ENCODE data around the gene KLHL7. TPM values are rescaled to one million over a fixed set of nuclear protein-coding genes. Genes with fewer than 3 reads are reported as not detected.

Gene KLHL7
- total and polyA plus RNA-seq, 12 donors, result 27.1 to 159 (median 138) TPM

DNA sequence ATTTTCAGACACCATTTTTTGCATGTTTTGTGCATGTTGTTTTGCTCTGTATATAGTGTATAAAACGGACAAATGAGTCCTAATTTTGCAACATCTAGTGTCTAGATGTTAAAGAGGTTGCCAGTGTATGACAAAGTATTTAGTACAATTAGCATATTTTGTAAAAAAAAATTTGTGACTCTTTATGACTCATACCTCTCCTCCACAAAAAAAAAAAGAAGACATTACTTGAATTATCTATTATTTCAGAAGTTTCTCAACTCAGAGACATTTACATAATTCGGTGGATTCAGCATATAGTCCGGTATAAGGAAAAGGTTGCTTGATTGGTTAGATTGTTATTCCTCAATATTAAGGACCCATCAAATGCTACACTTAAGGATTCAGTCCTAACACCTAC lies 102.3 kb downstream of the KLHL7 start:
- Histone ChIP-seq H3K36me3 (peaks cover 0 to 4% (median 0%) of the 10 kb centered on the region in 9 donors), H3K9me3 (no peaks in the 10 kb centered on the region), H3K27ac (no peak overlapping the region), H3K4me1 (peaks cover 0 to 22% (median 0%) of the 10 kb centered on the region in 9 donors), H3K27me3 (peaks cover 0 to 6% (median 0%) of the 10 kb centered on the region in 7 donors), H3K4me3 (no peak overlapping the region)
- intact Hi-C loops (cut with DNase I), result loop anchor here in 1 of 10 donors (5.0 kb wide), 1 partner anchor 39 kb away; the partner anchor contains the start of gene GPNMB
- no peak for DNase-seq
- WGBS, 2 donors, result 84 to 87% methylated on average over 3 of the region's 3 CpGs
- TF ChIP-seq, protein P1, sequence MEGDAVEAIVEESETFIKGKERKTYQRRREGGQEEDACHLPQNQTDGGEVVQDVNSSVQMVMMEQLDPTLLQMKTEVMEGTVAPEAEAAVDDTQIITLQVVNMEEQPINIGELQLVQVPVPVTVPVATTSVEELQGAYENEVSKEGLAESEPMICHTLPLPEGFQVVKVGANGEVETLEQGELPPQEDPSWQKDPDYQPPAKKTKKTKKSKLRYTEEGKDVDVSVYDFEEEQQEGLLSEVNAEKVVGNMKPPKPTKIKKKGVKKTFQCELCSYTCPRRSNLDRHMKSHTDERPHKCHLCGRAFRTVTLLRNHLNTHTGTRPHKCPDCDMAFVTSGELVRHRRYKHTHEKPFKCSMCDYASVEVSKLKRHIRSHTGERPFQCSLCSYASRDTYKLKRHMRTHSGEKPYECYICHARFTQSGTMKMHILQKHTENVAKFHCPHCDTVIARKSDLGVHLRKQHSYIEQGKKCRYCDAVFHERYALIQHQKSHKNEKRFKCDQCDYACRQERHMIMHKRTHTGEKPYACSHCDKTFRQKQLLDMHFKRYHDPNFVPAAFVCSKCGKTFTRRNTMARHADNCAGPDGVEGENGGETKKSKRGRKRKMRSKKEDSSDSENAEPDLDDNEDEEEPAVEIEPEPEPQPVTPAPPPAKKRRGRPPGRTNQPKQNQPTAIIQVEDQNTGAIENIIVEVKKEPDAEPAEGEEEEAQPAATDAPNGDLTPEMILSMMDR (IDR thresholded peaks at IDR 0.05), result no peak
- ATAC-seq, result no peak

DNA sequence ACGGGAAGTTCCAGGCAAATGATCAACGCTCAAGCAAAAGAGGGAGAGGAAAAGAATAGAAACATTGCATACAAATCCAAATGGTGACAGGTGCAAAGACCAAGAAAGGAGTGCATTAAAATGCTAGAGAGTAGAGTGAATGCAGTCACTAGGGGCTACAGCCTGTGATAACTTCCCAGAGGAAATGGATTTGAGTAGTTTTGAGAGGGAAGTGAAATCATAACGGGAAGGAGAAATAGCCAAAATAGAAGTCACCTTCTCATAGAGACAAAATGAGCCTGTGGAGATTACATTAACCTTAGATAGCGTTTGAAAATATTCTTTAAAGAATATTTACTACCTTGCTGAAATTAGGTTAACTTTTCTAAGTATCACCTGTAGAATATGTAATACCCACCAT lies 102.7 kb downstream of the KLHL7 start:
- no peaks in the 10 kb centered on the region for H3K9me3 ChIP-seq
- TF ChIP-seq, protein P1 (IDR thresholded peaks at IDR 0.05), result no peak
- H3K4me3 ChIP-seq, result no peak overlapping the region
- no peak overlapping the region for H3K27ac ChIP-seq
- peaks cover 0 to 6% (median 0%) of the 10 kb centered on the region in 7 donors for H3K27me3 ChIP-seq
- ATAC-seq (no peak), DNase-seq (no peak)
- WGBS, 2 donors, result 70 to 73% methylated on average over 4 of the region's 4 CpGs
- H3K4me1 ChIP-seq, result peaks cover 0 to 22% (median 0%) of the 10 kb centered on the region in 9 donors
- H3K36me3 ChIP-seq, result peaks cover 0 to 4% (median 0%) of the 10 kb centered on the region in 9 donors
- intact Hi-C loops (cut with DNase I), result loop anchor here in 1 of 10 donors (5.0 kb wide), 1 partner anchor 39 kb away; the partner anchor contains the start of gene GPNMB

DNA sequence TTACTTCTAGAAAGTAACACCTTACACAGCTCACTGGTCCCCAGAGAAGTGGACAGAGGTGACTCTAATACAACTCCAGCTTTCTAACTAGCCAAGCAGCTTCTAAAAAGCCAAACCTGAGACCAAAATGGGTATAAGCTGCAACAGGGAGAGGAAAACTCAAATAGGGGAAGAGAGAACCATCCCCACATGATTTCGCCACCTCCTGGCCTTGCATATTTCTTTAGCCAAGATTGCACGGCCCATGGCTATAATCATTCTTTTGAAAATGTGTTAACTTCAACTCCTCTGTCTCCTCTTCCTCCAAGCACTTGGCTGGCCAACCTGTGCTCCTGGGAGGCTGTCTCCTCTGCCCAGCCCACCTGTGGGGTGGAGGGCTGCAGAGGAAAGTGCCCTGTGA lies 104.9 kb downstream of the KLHL7 start:
- Histone ChIP-seq H3K9me3 (no peaks in the 10 kb centered on the region), H3K27me3 (peaks cover 0 to 6% (median 0%) of the 10 kb centered on the region in 7 donors), H3K27ac (no peak overlapping the region), H3K36me3 (no peaks in the 10 kb centered on the region), H3K4me3 (no peak overlapping the region), H3K4me1 (peaks cover 0 to 25% (median 0%) of the 10 kb centered on the region in 9 donors)
- 63 to 81% methylated on average over 2 of the region's 2 CpGs for WGBS, 2 donors
- TF ChIP-seq, protein P1 (IDR thresholded peaks at IDR 0.05), result no peak
- ATAC-seq (no peak), DNase-seq (no peak)
- intact Hi-C loops (cut with DNase I), result no loop called here

DNA sequence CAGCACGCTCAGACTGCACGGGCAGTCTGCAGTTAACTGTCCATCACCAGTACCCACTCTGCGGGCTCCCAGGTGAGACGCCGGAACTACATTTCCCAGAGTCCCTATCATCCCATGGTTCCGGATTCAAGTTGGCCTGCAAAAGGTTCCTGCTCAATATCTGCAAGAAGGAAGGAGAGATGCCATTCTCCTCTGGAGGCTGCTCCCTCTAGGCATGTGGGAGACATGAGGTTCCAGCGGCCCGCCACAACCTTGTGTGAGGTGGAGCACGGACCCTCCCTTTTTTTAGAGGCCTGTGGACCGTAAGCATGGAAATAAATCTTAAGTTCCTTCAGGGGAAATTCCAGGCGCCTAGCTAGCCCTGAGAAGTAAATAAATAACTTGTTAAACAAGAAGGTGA lies 106.0 kb downstream of the KLHL7 start:
- Histone ChIP-seq H3K27me3 (no peaks in the 10 kb centered on the region), H3K36me3 (no peaks in the 10 kb centered on the region), H3K9me3 (no peaks in the 10 kb centered on the region), H3K4me3 (no peak overlapping the region), H3K27ac (no peak overlapping the region), H3K4me1 (peaks cover 0 to 34% (median 0%) of the 10 kb centered on the region in 9 donors)
- TF ChIP-seq, protein P1 (IDR thresholded peaks at IDR 0.05), result no peak
- no peak for ATAC-seq
- no peak for DNase-seq
- intact Hi-C loops (cut with DNase I), result no loop called here
- WGBS, 2 donors, result 73 to 80% methylated on average over 11 of the region's 11 CpGs
